Renal cortex interstitium (tissue), 15 donors: Measurements from ENCODE around the gene ITGA7. TPM values are rescaled to one million over a fixed set of nuclear protein-coding genes. Genes with fewer than 3 reads are reported as not detected.

Source experiments
- DNase-seq, 11 donors: peaks; one replicate each; pipeline ENCODE4 v3.0.0-alpha.2; 2013; ENCODE audit warnings: low read depth in 9 of 11, low spot score in 4 of 11; ENCODE audit errors: extremely low read depth in 1 of 11
- long read RNA-seq, 16 experiments: transcript quantifications; one replicate each; lab custom pipeline, GENCODE V29; 2026
- polyA plus RNA-seq, 3 donors: library from polyadenylated mRNA; unstranded; fragments of 120-200 nt; gene quantifications; one replicate each; pipeline ENCODE4 v1.2.1, GENCODE V29; 2013; ENCODE audit not compliant: insufficient read length in 3 of 3

ITGA7 gene
- polyA plus RNA-seq, result 10 to 100 TPM; 23.7 to 45.7 (median 44.0) TPM
- long read RNA-seq, donor 1, partial matches to known transcripts, result 0 of 19 reads
- long read RNA-seq, donor 1, other reads (novel, unspliced or antisense), result 19 of 19 reads
- long read RNA-seq, donor 2, partial matches to known transcripts, result 287 of 293 reads
- long read RNA-seq, donor 2, other reads (novel, unspliced or antisense), result 6 of 293 reads
- long read RNA-seq, donor 3, result 0 reads
- long read RNA-seq, donor 4, partial matches to known transcripts, result 83 of 383 reads
- long read RNA-seq, donor 4, other reads (novel, unspliced or antisense), result 300 of 383 reads
- long read RNA-seq, donor 5, result 0 reads
- long read RNA-seq, donor 6, result 0 reads
- long read RNA-seq, donor 7, partial matches to known transcripts, result 465 of 488 reads
- long read RNA-seq, donor 7, other reads (novel, unspliced or antisense), result 23 of 488 reads
- long read RNA-seq, donor 8, partial matches to known transcripts, result 691 of 731 reads
- long read RNA-seq, donor 8, other reads (novel, unspliced or antisense), result 39 of 731 reads
- long read RNA-seq, donor 9, partial matches to known transcripts, result 275 of 287 reads
- long read RNA-seq, donor 9, other reads (novel, unspliced or antisense), result 11 of 287 reads
- long read RNA-seq, donor 10, result 0 reads
- long read RNA-seq, donor 11, result 0 reads
- long read RNA-seq, donor 12, result 0 reads
- long read RNA-seq, donor 13, result 0 reads
- long read RNA-seq, donor 14, result 0 reads
- long read RNA-seq, donor 15, result 0 reads
- long read RNA-seq, donor 16, partial matches to known transcripts, result 920 of 971 reads
- long read RNA-seq, donor 16, other reads (novel, unspliced or antisense), result 50 of 971 reads

- DNase-seq, result peak in 3 of 11 donors; percentile 63 to 66 (median 65)
These were observed at the start of gene ITGA7 for GRCh38 chr12:55707841-55708694. ITGA7 (minus strand) TSS chr12:55707904; CDS start chr12:55707682, 222 bp downstream.

DNA sequence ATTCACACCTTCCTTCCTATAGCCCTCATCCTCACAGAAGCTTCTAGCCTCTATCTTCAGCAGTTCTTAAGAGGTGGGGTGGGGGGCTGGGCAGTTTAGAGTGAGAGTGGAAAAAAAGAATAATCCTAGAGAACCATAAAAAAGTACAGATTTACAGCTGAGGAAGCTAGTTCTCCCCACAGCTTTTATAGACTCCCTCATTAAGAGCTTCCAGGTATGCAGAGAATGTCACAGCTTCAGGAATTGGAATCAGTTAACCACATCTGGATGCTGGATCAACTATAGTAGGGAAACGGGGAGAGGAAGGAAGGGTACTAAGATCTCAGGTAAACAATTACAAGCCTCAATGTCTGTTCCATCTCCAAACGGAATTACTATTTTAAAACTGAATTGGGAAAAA, 47.5 kb upstream of the ITGA7 start:
- no peak for DNase-seq

DNA sequence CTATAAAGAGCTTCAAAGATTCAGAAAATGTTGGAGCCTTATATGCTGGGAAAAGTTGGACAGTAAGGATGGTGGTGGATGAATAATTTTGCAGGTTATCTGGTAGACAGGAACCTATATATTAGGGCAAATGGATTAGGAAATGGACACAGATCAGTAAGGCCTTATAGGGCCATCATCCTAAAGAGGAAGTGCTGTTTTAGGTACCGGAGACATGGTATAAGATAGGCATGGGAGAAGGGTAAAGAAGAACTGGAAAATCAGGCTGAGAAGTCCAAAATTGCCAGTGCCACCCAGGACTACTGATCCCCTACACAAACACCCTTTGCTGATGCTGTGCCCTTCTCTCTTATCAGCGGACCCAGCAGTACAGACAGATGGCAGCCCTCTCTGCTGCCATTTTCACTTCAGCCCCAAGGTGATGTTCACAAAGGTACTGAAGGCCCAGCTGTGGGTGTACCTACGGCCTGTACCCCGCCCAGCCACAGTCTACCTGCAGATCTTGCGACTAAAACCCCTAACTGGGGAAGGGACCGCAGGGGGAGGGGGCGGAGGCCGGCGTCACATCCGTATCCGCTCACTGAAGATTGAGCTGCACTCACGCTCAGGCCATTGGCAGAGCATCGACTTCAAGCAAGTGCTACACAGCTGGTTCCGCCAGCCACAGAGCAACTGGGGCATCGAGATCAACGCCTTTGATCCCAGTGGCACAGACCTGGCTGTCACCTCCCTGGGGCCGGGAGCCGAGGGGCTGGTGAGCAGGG, 40.7 kb upstream of the ITGA7 start:
- no peak for DNase-seq

GRCh38 chr12:55746913-55747231, 39.2 kb upstream of the ITGA7 start:
- no peak for DNase-seq

- no peak for DNase-seq
These were observed 38.6 kb upstream of the ITGA7 start for GRCh38 chr12:55746174-55746912.

- peak in 5 of 11 donors; percentile 71 to 86 (median 79) for DNase-seq
These were observed 37.9 kb upstream of the ITGA7 start for GRCh38 chr12:55745361-55746173.

DNA sequence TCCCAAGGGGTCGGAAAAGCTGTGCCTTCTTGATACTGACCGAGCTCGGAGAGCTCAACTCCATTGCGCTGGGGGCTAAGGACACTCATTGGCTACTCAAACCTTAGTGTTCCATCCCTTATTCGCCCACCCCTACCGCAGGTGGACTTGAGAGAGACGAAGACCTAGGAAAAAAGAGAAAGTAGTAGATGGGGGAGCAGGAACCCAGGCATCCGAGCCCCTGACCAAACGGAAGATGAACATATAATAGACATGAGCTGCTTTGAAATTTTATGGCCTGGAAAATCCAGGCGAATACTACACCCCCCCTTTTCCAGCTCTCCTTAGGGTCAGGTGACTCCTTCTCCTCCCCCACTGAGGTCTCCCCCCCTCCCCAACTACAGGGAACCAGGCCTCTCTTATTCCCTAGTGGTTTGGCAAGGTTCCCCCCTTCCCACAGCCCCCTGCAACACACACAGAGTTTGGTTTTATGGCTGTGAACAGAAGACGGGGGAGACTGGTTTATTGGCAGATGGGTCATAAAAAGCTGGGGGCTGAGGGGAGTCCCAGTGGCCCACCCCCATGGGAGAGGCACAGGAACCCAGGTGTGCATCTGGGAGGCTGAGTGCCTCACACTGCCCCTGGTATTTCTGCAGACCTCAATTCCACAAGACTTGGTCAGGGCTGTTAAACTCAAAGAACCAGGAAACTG, 36.8 kb upstream of the ITGA7 start:
- no peak for DNase-seq

- peak in 2 of 11 donors; percentile 56 to 61 for DNase-seq
These were observed 36.0 kb upstream of the ITGA7 start for GRCh38 chr12:55743406-55744339.

DNA sequence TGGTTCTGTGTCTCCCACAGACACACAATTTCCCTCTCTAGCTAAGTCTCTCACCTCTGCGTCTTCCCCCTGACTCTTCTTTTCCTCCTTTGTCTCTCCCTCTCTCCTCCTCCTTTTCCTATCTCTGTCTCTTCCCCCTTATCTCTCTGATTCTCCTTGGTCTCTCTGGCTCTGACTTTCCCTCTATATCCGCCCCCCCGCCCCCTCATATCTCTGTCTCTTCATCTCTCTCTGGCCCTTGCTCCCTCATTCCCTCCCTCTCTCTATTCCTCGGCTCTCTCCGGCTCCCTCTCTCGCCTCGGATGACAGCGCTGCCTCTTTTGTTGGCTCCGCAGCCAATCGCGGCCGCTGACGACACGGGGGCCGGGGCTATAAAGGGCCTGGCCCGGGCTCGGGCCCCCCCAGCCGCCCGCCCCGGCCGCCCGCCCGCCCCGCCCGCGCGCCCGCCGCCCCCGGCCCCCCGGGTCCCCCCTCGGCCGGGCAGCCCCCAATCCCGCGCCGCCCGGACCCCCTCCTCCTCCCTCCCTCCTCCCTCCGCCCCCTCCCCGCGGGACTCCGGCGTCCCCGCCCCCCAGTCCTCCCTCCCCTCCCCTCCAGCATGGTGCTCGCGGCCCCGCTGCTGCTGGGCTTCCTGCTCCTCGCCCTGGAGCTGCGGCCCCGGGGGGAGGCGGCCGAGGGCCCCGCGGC, 35.2 kb upstream of the ITGA7 start, which contains the start of gene GDF11:
GDF11 (plus strand) TSS at position 404 of the 687 bp plus-strand sequence; CDS start at position 599, 195 bp downstream.
- peak in 5 of 11 donors; percentile 77 to 86 (median 82) for DNase-seq

- no peak for DNase-seq
These were observed 34.4 kb upstream of the ITGA7 start for GRCh38 chr12:55741931-55742680.

- DNase-seq, result no peak
These were observed 31.3 kb upstream of the ITGA7 start for GRCh38 chr12:55739025-55739378.

- DNase-seq, result peak in 6 of 11 donors; percentile 86 to 94 (median 90)
These were observed 30.7 kb upstream of the ITGA7 start for GRCh38 chr12:55738123-55739024.

DNA sequence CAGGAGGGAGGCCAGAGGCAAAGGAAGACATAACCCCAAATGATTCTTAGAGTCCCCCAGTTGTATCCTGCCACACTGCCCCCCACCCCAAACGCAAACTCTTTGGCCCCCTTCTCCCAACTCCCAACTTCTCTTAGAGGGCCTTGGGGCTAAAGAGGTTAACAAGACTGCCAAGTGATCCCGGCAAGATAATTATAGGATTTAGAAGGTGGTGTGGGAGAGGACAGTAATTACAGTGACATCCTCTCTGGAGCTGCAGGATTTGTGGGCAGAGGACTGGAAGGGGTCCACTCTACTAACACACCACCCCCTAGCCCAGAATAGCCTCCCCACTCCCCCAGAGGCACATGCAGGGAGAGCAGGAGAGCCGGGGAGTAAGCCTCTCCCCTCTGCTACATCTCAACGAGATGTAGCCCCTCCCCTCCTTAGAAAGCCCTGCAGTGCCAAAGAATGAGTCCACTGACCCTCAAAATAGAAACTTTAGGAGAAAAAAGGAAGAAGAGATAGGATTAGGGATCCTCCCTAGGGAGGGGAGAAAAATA, 29.9 kb upstream of the ITGA7 start:
- no peak for DNase-seq
